WI38 (cell line): Measurements from ENCODE around the gene SKP1.
A peak's percentile ranks its signal among the peaks of the same experiment; 100 is the strongest.

Experiments used
- H3K4me3 ChIP-seq: 2 replicates; pipeline ENCODE4 v1.5.1; 2011; ENCODE audit warnings: low read depth, mild to moderate bottlenecking, control low read depth, low read length
- CTCF ChIP-seq: IDR thresholded peaks from 2 replicates; pipeline ENCODE4 v1.5.1; 2012; ENCODE audit warnings: low read depth, mild to moderate bottlenecking, control low read depth, low read length

SKP1 gene

GRCh38 chr5:134140530-134141201 is 36.1 kb downstream of the SKP1 start:
- TF ChIP-seq CTCF = peak; percentile 83
- H3K4me3 ChIP-seq = no peak overlapping the region

GRCh38 chr5:134139891-134140469 is 36.8 kb downstream of the SKP1 start:
- no peak for TF ChIP-seq CTCF
- H3K4me3 ChIP-seq = no peak overlapping the region

- no peak overlapping the region for H3K4me3 ChIP-seq
- TF ChIP-seq CTCF = no peak
Observed at GRCh38 chr5:134139377-134139851, 37.3 kb downstream of the SKP1 start.

- no peak overlapping the region for H3K4me3 ChIP-seq
- no peak for TF ChIP-seq CTCF
Observed at GRCh38 chr5:134138416-134139376, 38.1 kb downstream of the SKP1 start.

GRCh38 chr5:134136771-134137170 is 40.0 kb downstream of the SKP1 start:
- no peak for TF ChIP-seq CTCF
- no peak overlapping the region for H3K4me3 ChIP-seq

- TF ChIP-seq CTCF = no peak
- no peak overlapping the region for H3K4me3 ChIP-seq
Observed at GRCh38 chr5:134136221-134136631, 40.5 kb downstream of the SKP1 start.
